Mucosa of rectum (tissue), 2 donors: ENCODE results near the gene MRPL42.
"Not testable (repeated sequence)": the region's sequence is repeated elsewhere in the genome, so short reads cannot be mapped to it uniquely, and the experiment has no call there.

ENCODE experiments used
- H3K27ac ChIP-seq, 2 donors: one replicate each; pipeline ENCODE4 v1.7.0; 2013; ENCODE audit warnings: inconsistent platforms in 2 of 2, low read depth in 2 of 2, low read length in 2 of 2
- H3K27me3 ChIP-seq, 2 donors: one replicate each; pipeline ENCODE4 v1.7.0; 2013; ENCODE audit warnings: low read length in 2 of 2; ENCODE audit not compliant: control insufficient read depth in 2 of 2, insufficient read depth in 2 of 2
- H3K36me3 ChIP-seq, 2 donors: one replicate each; pipeline ENCODE4 v1.7.0; 2013; ENCODE audit warnings: low read length in 2 of 2; ENCODE audit not compliant: control insufficient read depth in 2 of 2, insufficient read depth in 2 of 2
- H3K4me1 ChIP-seq, 2 donors: one replicate each; pipeline ENCODE4 v1.7.0; 2013; ENCODE audit warnings: low read length in 2 of 2, mild to moderate bottlenecking in 1 of 2; ENCODE audit not compliant: control insufficient read depth in 2 of 2, insufficient read depth in 2 of 2
- H3K4me3 ChIP-seq, 2 donors: one replicate each; pipeline ENCODE4 v1.7.0; 2013; ENCODE audit warnings: low read length in 2 of 2
- H3K9ac ChIP-seq, 2 donors: one replicate each; pipeline ENCODE4 v1.7.0; 2013; ENCODE audit warnings: low read length in 2 of 2, low read depth in 1 of 2, mild to moderate bottlenecking in 1 of 2
- H3K9me3 ChIP-seq, 2 donors: one replicate each; pipeline ENCODE4 v1.7.0; 2013; ENCODE audit warnings: low read length in 2 of 2; ENCODE audit not compliant: control insufficient read depth in 2 of 2
- donor health status: healthy.
- donor health status: Normal muscosa, but diverticular disease.

MRPL42 gene

GRCh38 chr12:93497456-93497855 lies 30.1 kb downstream of the MRPL42 start:
- Histone ChIP-seq H3K9ac (no peak overlapping the region), H3K27me3 (no peaks in the 10 kb centered on the region), H3K4me3 (no peak overlapping the region), H3K27ac (no peak overlapping the region), H3K4me1 (no peaks in the 10 kb centered on the region), H3K9me3 (no peaks in the 10 kb centered on the region), H3K36me3 (peaks cover 0 to 9% of the 10 kb centered on the region in 2 donors)

DNA sequence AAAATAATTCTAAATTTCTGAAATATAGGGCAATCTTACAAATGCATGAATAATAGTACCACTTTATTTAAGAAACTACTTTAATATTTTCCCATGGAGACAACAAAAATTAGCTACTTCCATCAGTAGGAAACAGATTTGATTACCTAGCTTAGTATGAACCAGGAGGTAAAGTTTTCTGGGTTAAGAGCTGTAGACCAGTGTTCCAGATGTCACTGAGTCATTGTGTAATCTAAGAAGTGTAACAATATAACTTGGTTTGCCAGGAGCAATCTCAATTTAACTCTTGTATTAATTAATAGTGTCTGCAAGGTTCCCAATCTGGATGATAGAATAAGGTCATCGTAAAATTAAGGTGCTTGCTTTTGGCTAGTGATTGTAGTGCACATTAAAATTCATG lies 31.5 kb downstream of the MRPL42 start:
- H3K4me1 ChIP-seq, H3K27ac ChIP-seq, H3K27me3 ChIP-seq, H3K9ac ChIP-seq, H3K9me3 ChIP-seq, H3K4me3 ChIP-seq, H3K36me3 ChIP-seq: not testable (repeated sequence)

- Histone ChIP-seq H3K27ac (no peak overlapping the region), H3K27me3 (no peaks in the 10 kb centered on the region), H3K4me3 (no peak overlapping the region), H3K36me3 (peaks cover 0 to 4% of the 10 kb centered on the region in 2 donors), H3K4me1 (no peaks in the 10 kb centered on the region), H3K9me3 (no peaks in the 10 kb centered on the region), H3K9ac (no peak overlapping the region)
These were observed 32.9 kb downstream of the MRPL42 start for GRCh38 chr12:93500201-93500600.

DNA sequence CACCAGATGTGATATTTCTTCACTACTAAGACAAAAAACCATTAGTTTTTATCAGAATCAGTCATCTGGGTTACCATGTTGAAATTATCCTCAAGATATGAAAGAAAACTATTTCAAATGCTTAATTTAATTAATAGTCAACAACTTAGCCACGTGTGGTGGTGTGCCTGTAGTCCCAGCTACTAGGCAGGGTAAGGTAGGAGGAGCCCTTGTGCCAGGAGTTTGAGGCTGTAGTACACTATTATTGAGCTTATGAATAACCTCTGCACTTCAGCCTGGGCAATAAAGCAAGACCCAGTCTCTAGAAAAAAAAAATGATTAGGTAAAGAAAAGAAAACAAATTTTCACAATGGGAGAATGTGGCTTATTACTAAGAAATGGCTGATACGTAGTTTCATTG lies 33.4 kb downstream of the MRPL42 start:
- no peak overlapping the region for H3K27ac ChIP-seq
- no peaks in the 10 kb centered on the region for H3K27me3 ChIP-seq
- H3K36me3 ChIP-seq = no peaks in the 10 kb centered on the region
- no peaks in the 10 kb centered on the region for H3K4me1 ChIP-seq
- H3K9ac ChIP-seq = no peak overlapping the region
- H3K9me3 ChIP-seq = no peaks in the 10 kb centered on the region
- no peak overlapping the region for H3K4me3 ChIP-seq

DNA sequence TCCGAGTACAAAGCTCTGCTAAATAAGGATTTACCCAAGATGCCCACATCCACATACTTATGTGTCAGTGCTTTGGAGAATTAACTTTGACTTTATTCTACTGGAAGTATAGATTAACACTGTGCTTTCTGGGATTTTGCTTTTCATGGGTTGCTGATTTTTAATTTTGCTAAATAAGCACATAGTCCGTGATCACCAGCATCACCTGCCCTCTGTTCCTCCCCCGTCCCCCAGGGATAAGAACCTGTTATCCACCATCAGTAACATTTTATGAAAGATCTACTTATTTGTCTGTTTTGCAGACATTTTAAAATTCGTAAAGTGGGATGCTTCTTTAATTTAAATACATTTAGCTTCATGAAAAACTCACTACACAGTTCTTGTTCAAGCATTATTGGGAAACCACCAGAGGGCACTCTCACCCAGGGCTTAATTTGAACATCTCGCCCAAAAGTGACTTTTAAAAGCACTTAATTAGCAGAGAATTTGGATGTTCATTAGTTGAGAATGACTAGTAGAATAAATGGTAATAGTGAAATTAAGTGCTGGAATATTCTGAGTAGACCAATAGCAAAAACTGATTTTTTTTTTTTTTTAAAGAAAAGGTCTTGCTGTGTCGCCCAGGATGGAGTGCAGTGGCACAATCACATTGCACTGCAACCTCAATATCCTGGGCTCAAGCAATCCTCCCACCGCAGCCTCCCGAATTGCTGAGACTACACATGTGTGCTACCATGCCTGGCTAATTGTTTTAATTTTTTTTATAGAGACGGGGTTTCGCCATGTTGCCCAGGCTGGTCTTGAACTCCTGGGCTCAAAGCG lies 35.7 kb downstream of the MRPL42 start:
- Histone ChIP-seq H3K36me3 (no peaks in the 10 kb centered on the region), H3K27me3 (no peaks in the 10 kb centered on the region), H3K9ac (no peak overlapping the region), H3K27ac (no peak overlapping the region), H3K4me1 (no peaks in the 10 kb centered on the region), H3K9me3 (no peaks in the 10 kb centered on the region), H3K4me3 (no peak overlapping the region)

DNA sequence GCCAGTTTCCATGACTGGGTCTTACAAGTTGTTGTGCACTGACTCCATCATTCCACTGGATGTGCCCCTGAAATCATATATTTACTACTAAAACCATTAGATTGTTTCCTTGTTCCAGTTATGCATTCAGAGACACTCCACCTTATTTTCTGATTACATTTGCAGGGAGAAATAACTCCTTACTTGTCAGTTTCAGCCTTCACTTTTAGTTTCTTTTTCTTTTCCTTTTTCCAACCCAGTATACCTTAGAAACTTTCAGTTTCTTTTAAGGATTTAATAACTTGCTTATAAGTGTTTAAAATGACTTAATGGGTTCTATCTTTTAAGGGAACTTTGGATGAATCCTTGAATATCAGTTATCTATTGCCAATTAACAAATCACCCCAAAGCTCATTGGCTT lies 39.9 kb downstream of the MRPL42 start:
- H3K36me3 ChIP-seq = no peaks in the 10 kb centered on the region
- no peak overlapping the region for H3K4me3 ChIP-seq
- H3K9me3 ChIP-seq = no peaks in the 10 kb centered on the region
- no peaks in the 10 kb centered on the region for H3K4me1 ChIP-seq
- no peaks in the 10 kb centered on the region for H3K27me3 ChIP-seq
- no peak overlapping the region for H3K27ac ChIP-seq
- no peak overlapping the region for H3K9ac ChIP-seq

DNA sequence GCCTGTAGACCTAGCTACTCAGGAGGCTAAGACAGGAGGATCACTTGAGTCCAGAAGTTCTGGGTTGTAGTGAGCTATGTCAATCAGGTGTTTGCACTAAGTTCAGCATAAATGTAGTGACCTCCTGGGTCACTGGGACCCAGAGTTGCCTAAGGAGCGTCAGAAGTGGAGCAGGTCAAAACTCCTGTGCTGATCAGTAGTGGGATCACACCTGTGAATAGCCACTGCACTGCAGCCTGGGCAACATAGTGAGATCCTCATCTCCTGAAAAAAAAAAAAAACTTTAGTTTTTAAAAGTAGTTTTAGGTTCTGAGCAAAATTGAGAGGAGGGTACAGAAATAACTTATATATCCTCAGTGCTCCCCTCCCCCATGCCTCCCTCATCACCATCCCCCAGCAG lies 42.2 kb downstream of the MRPL42 start:
- Histone ChIP-seq H3K4me3 (no peak overlapping the region), H3K9ac (no peak overlapping the region), H3K27ac (no peak overlapping the region), H3K4me1 (no peaks in the 10 kb centered on the region), H3K36me3 (no peaks in the 10 kb centered on the region), H3K9me3 (no peaks in the 10 kb centered on the region), H3K27me3 (no peaks in the 10 kb centered on the region)

DNA sequence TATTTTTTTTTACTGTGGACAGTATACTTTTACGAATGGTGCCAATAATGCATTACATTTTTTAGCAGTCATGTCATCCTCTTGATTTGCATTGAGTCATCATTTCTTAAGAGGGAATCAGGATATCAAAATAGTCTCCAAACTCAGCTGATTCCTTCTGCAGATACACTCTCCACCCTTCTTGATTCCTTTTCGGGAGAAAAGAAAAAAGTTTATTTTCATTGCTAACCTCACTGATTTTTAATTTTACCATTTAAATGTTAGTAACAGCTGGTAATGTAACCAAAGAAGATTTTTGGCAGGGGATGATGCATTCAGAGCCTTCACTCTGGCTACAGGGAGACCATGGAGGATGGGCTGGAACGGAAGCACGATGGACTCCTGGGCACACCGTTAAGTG lies 47.5 kb downstream of the MRPL42 start:
- Histone ChIP-seq H3K9me3 (no peaks in the 10 kb centered on the region), H3K27ac (no peak overlapping the region), H3K9ac (no peak overlapping the region), H3K27me3 (no peaks in the 10 kb centered on the region), H3K4me1 (no peaks in the 10 kb centered on the region), H3K36me3 (no peaks in the 10 kb centered on the region), H3K4me3 (no peak overlapping the region)

DNA sequence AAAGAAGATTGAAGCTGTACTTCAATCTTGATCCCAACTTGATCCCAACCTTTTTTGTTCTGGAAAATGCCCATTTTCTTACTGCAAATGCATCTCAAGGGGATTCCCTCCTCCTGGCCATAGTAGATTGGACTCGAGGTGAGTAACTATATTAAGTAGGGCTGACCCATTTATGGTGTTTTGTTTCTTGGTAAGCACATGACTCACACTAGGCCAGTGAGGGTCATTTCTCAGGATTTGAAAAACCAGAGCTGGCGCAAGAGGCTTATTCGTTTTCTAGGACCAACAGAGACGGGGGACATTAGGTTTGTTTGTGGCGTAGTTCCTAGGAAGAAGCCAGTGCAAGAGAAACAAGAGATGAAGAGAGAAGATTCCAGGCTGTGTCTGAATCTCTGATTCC lies 51.4 kb downstream of the MRPL42 start:
- H3K4me3 ChIP-seq = no peak overlapping the region
- no peaks in the 10 kb centered on the region for H3K9me3 ChIP-seq
- H3K9ac ChIP-seq = no peak overlapping the region
- no peaks in the 10 kb centered on the region for H3K27me3 ChIP-seq
- H3K36me3 ChIP-seq = no peaks in the 10 kb centered on the region
- no peaks in the 10 kb centered on the region for H3K4me1 ChIP-seq
- H3K27ac ChIP-seq = no peak overlapping the region

GRCh38 chr12:93519859-93520258 lies 52.5 kb downstream of the MRPL42 start:
- Histone ChIP-seq H3K36me3 (no peaks in the 10 kb centered on the region), H3K9me3 (no peaks in the 10 kb centered on the region), H3K4me3 (no peak overlapping the region), H3K9ac (no peak overlapping the region), H3K4me1 (no peaks in the 10 kb centered on the region), H3K27ac (no peak overlapping the region), H3K27me3 (no peaks in the 10 kb centered on the region)
